Suprapubic skin (tissue), 4 donors: ENCODE measurements around the gene ACTR8.

Source experiments
- CTCF ChIP-seq, 2 donors: fragments of 200-600 bp in 1 of 2; fragments of 450-650 bp in 1 of 2; sonication (generic) in 1 of 2; IDR thresholded peaks; one replicate each; pipeline ENCODE4 v1.5.1; 2016 to 2019; ENCODE audit warnings: antibody characterized with exemption in 2 of 2, mild to moderate bottlenecking in 1 of 2, moderate library complexity in 1 of 2
- EP300 ChIP-seq: sonication (generic); formaldehyde crosslinking; IDR thresholded peaks from one replicate; pipeline ENCODE4 v1.6.1; 2017; ENCODE audit warnings: antibody characterized with exemption
- POLR2A ChIP-seq, 2 donors: fragments of 450-650 bp; IDR thresholded peaks; one replicate each; pipeline ENCODE4 v1.6.1; 2017; ENCODE audit warnings: antibody characterized with exemption in 2 of 2, mild to moderate bottlenecking in 2 of 2, moderate library complexity in 2 of 2
- POLR2AphosphoS5 ChIP-seq, 3 donors: sonication (generic); formaldehyde crosslinking; IDR thresholded peaks; one replicate each; pipeline ENCODE4 v1.6.1; 2017; ENCODE audit warnings: antibody characterized with exemption in 3 of 3

GRCh38 chr3:53834429-53835095 lies 47.4 kb downstream of the ACTR8 start:
- no peak for TF ChIP-seq CTCF (IDR thresholded peaks at IDR 0.05)
- TF ChIP-seq POLR2AphosphoS5 (IDR thresholded peaks at IDR 0.05): no peak
- TF ChIP-seq EP300: no peak
- no peak for TF ChIP-seq POLR2A (IDR thresholded peaks at IDR 0.05)
